ENCODE results near the gene F10.

- TF ChIP-seq CTCF (IDR thresholded peaks at IDR 0.05) = no peak
- no peak for TF ChIP-seq POLR2A (IDR thresholded peaks at IDR 0.05)
Observed at GRCh38 chr13:113176280-113176679, 53.7 kb downstream of the F10 start.
